ENCODE measurements around the gene PFN3. TPM values are rescaled to one million over a fixed set of nuclear protein-coding genes. Genes with fewer than 3 reads are reported as not detected.

Gene PFN3
- total RNA-seq, 1 experiment from 2014 or later, result not detected

DNA sequence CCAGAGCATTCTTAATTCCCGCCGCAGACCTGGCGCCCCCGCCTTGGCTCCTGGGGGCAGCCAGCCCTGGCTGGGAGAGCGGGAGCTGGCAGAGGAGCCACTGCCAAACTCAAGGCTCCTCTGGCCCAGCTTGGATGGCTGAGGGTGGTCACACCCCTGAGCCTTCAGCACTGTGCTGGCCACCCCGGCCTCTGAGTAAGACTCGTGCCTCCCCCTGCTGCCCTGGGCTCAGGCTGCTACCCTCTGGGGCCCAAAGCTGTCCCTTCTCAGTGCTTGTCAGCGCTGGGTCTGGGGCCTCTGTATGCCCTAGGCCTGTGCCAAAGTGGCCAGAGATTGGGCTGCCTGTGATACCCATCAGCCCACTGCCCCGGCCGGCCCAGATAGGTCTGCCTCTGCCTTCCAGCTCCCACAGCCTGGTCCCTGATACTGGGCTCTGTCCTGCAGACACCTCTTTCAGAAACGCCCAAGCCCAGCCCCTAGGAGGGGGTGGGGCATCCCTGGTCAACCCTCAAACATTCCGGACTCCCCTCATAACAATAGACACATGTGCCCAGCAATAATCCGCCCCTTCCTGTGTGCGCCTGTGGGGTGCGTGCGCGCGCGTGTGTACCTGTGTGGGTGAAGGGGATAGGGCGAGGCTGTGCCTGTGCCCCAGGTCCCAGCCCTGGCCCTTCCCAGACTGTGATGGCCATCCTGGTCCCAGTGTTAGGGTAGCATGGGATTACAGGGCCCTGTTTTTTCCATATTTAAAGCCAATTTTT is 41.8 kb upstream of the PFN3 start:
- H3K27ac ChIP-seq, result no peak overlapping the region
- peaks cover 27% of the 10 kb centered on the region for H3K36me3 ChIP-seq
- H3K4me1 ChIP-seq, result 0 out of 2 replicates have a peak, but pooled peaks cover 2% of the 10 kb centered on the region
- H3K27me3 ChIP-seq, result no peaks in the 10 kb centered on the region
- H3K9me3 ChIP-seq (replicated peaks), result no peaks in the 10 kb centered on the region
- H3K4me3 ChIP-seq, result no peak overlapping the region
- DNase-seq, result no peak

DNA sequence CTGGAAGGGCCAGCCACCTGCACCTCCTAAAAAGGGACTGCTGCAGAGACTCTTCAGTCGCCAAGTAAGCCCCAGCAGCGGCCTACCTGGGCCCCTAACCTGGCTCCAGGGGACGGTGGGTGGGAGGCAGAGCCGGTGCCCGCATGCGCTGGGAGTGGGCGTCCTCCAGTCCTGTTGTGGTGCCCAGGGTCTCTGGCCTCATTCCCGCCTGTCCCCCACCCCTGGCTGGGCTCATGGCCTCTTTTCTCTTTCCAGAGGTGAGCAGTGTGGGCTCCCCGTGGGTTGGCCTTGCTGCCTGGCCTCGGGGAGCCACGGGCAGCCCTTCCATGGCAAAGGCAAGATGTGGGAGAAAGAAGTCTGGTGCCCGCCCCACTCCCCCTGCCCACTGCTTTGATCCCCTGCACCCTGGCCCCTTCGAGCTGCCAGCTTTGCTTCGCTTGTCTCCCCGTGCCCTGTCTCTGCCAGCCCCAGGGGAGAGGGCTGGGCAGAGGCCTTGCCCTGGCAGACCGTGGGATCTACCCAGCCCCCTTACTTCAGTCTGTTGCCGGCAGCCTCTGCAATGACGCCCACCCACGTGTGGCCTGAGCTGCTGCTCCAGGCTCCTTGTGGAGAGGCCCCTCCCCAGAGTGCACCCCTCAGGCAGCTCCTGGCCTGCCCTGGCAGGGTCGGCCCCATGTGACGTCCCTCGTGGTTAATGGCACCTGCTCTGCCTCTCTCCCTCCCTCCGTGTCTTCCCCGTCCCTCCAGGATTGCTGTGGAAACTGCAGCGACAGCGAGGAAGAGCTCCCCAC is 40.7 kb upstream of the PFN3 start:
- H3K27ac ChIP-seq, result no peak overlapping the region
- H3K4me3 ChIP-seq, result no peak overlapping the region
- H3K9me3 ChIP-seq (replicated peaks), result no peaks in the 10 kb centered on the region
- DNase-seq, result no peak
- H3K36me3 ChIP-seq, result peaks cover 36% of the 10 kb centered on the region
- H3K4me1 ChIP-seq, result 0 out of 2 replicates have a peak, but pooled peaks cover 2% of the 10 kb centered on the region
- no peaks in the 10 kb centered on the region for H3K27me3 ChIP-seq

DNA sequence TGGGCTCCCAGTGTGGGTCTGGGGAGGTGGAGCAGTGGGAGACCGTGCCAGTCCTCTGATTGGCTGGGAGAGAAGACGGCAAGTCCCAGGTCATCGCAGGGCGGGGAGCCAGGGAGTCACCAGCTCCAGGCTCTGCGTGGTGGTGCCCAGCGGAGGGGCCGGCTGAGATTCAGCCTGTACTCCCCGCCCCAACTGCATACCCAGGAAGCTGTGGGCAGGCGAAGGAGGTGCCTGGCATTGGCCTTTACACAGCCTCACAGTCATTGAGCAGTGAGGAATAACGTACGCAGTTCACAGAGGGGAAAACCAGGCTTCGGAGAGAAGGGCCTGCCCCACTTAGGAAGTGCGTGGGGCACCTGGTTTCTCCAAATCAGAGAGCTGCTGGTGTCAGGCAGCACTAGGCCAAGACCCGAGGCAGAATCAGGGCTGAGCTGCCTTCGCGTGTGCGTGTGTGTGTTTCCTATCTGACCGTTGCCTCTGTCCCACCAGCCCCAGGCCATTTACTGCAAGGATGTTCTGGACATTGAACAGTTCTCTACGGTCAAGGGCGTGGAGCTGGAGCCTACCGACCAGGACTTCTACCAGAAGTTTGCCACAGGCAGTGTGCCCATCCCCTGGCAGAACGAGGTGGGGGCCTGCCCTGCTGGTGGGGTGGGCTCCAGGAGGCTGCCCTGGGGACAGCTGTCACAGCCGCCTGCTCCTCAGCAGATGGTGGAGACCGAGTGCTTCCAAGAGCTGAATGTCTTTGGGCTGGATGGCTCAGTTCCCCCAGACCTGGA is 39.9 kb upstream of the PFN3 start:
- H3K27me3 ChIP-seq, result no peaks in the 10 kb centered on the region
- H3K36me3 ChIP-seq, result peaks cover 42% of the 10 kb centered on the region
- H3K9me3 ChIP-seq (replicated peaks), result no peaks in the 10 kb centered on the region
- DNase-seq, result no peak
- H3K27ac ChIP-seq, result no peak overlapping the region
- no peaks in the 10 kb centered on the region for H3K4me1 ChIP-seq
- H3K4me3 ChIP-seq, result no peak overlapping the region

DNA sequence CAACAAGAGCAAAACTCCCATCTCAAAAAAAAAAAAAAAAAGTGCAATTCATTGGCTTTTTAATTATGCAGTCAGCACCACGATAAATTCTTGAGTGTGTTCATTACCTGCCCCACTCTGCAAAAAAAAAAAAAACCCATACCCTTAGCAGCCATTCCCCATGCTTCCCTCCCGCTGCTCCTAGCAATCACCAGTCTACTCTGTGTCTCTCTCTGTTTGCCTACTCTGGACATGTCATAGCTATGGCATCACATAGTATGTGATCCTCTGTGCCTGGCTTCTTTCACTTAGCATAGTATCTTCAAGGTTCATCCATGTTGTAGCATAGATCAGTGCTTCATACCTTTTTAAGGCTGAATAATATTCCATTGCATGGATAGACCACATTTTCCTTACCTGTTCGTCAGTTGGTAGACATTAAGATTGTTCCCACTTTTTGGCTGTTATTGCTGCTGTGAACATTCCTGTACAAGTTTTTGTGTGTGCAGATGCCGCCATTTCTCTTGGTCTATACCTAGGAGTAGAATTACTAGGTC is 39.1 kb upstream of the PFN3 start:
- H3K36me3 ChIP-seq, result peaks cover 45% of the 10 kb centered on the region
- H3K4me3 ChIP-seq, result no peak overlapping the region
- H3K27ac ChIP-seq, result no peak overlapping the region
- no peaks in the 10 kb centered on the region for H3K27me3 ChIP-seq
- DNase-seq, result no peak
- no peaks in the 10 kb centered on the region for H3K4me1 ChIP-seq
- no peaks in the 10 kb centered on the region for H3K9me3 ChIP-seq (replicated peaks)

DNA sequence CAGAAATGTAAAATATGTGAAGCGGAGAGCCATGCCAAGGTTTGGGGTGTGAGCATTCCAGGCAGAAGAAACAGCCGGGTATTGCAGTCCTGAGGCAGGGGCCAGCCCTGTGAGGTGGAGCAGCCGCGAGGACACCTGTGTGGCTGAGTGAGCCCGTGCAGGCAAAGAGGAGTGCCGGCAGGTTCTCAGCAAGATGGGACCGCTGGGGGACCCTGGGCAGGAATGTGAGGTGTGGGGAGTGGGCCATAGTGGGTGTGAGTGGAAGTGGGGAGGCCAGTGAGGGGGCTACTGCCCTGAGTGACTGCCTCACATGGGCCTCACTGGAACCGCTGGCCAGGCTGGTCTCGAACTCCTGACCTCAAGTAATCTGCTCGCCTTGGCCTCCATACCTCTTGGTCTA is 38.0 kb upstream of the PFN3 start:
- no peaks in the 10 kb centered on the region for H3K27me3 ChIP-seq
- no peak overlapping the region for H3K27ac ChIP-seq
- no peak overlapping the region for H3K4me3 ChIP-seq
- no peak for DNase-seq
- H3K36me3 ChIP-seq, result peaks cover 44% of the 10 kb centered on the region
- H3K9me3 ChIP-seq (replicated peaks), result no peaks in the 10 kb centered on the region
- no peaks in the 10 kb centered on the region for H3K4me1 ChIP-seq

DNA sequence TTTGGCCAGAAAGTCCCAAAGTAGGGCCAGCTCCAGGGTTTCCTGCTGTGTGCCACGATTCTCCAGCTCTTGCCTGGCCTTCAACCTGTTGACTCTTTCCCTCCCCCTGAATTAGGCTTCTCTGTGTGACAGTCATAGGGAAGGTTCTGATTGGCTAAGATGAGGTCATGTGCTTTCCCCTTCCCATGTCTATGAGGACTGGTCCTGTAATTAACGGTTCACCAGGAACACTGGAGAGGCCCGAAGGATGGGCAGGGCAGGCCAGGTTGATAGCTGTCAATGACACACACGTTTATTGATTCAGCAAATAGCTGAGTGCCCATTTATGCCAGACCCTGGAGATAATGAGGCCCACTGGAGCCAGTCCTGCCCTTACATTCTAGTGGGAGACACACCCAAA is 37.2 kb upstream of the PFN3 start:
- no peaks in the 10 kb centered on the region for H3K4me1 ChIP-seq
- no peak overlapping the region for H3K27ac ChIP-seq
- H3K4me3 ChIP-seq, result no peak overlapping the region
- DNase-seq, result no peak
- H3K27me3 ChIP-seq, result no peaks in the 10 kb centered on the region
- peaks cover 53% of the 10 kb centered on the region for H3K36me3 ChIP-seq
- H3K9me3 ChIP-seq (replicated peaks), result no peaks in the 10 kb centered on the region

DNA sequence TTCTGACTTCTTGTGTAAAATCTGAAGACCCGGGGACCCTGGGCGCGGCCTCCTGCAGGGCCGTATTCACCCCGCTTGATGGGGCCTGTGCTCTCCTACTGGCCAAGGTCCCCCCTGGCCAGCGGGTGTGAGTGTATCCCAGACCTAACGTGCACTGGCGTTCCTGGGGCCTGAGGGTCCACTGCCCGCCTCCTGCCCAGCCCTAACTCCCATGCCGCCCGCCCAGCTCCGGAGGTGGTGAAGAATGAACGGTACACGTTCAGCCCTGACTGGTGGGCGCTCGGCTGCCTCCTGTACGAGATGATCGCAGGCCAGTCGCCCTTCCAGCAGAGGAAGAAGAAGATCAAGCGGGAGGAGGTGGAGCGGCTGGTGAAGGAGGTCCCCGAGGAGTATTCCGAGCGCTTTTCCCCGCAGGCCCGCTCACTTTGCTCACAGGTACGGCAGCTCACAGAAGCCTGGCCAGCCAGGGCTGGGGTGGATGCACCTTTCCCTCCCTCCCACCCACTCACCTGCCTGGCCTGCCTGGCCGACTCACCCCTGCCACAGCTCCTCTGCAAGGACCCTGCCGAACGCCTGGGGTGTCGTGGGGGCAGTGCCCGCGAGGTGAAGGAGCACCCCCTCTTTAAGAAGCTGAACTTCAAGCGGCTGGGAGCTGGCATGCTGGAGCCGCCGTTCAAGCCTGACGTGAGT is 35.5 kb upstream of the PFN3 start:
- Histone ChIP-seq H3K36me3 (peaks cover 58% of the 10 kb centered on the region), H3K27me3 (no peaks in the 10 kb centered on the region), H3K9me3 (replicated peaks) (no peaks in the 10 kb centered on the region), H3K4me3 (no peak overlapping the region), H3K27ac (no peak overlapping the region), H3K4me1 (no peaks in the 10 kb centered on the region)
- DNase-seq, result no peak

DNA sequence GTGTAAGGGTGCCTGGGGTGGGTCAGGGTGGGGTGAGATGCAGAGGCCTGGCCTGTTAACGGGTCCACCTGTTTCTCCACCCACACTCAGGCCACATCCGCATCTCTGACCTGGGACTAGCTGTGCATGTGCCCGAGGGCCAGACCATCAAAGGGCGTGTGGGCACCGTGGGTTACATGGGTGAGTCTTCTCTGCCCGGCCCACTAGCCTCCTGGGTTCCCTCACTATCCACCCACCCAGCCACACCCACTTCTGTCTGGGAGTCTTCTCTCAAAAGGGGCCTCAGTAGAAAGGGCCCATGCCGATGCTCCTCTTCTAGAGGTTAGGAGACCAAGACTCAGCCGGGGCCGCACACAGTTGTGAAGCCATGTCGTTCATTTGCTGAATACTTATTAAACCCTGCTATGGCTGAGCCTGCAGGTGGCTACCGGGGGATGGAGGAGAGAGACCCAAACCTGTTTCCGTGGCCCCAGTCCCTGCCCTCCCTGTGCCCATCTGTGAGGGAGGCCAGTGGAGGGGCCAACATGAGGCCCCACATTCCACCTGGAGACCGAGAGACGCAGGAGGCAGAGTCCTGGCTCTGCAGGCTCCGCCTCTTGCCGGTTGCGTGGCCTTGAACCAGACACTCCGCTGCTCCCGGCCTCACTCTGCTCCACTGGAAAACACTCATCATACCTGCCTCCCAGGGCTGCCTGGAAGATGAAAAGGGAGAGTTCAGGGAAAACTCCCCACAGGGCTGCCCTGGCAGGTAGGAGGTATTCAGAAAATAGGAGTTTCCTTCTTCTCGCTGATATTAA is 34.7 kb upstream of the PFN3 start:
- no peak overlapping the region for H3K27ac ChIP-seq
- DNase-seq, result no peak
- peaks cover 62% of the 10 kb centered on the region for H3K36me3 ChIP-seq
- H3K27me3 ChIP-seq, result no peaks in the 10 kb centered on the region
- H3K4me3 ChIP-seq, result no peak overlapping the region
- H3K9me3 ChIP-seq (replicated peaks), result no peaks in the 10 kb centered on the region
- H3K4me1 ChIP-seq, result peaks cover 4% of the 10 kb centered on the region

DNA sequence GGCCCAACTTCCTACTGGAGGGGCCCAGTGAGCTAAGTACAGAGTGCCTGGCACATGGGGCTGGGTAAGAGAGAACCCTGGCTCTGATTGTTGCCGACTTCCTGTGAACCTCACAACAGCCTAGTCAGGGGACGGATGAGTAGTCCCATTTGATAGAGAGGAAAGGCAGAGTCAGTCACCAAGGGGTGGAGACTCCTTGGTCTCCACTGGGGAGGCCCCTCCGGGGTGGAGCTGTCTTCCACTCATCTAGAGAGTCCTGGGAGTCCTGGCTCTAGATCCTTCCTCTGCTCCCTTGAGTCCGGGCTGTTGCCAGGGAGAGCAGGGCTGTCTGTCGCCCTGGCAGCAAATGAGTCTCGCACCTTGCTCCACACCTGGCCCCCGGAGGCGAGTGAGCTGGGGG is 34.0 kb upstream of the PFN3 start:
- peaks cover 10% of the 10 kb centered on the region for H3K4me1 ChIP-seq
- DNase-seq, result no peak
- no peak overlapping the region for H3K27ac ChIP-seq
- no peaks in the 10 kb centered on the region for H3K9me3 ChIP-seq (replicated peaks)
- H3K4me3 ChIP-seq, result no peak overlapping the region
- H3K36me3 ChIP-seq, result peaks cover 59% of the 10 kb centered on the region
- no peaks in the 10 kb centered on the region for H3K27me3 ChIP-seq

DNA sequence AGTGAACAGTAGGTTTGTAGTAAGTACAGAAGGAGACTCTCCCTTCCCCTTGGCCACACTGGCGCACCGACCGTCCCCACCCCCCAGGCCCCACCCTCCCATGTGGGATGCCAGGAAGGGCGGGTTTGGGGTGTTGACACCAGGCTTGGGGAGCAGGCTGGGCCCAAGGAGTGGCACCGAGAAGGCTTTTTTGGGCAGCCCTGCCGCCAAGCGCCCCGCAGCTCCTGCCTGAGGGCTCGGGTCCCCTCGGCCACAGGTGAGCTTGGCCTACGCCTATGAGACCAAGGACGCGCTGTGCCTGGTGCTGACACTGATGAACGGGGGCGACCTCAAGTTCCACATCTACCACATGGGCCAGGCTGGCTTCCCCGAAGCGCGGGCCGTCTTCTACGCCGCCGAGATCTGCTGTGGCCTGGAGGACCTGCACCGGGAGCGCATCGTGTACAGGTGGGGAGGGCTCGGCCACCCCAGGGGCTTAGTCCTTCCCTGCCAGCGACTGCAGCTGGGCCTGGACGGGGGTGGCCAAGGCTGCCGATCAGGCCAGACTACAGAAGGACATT is 33.3 kb upstream of the PFN3 start:
- Histone ChIP-seq H3K4me1 (peaks cover 14% of the 10 kb centered on the region), H3K27ac (no peak overlapping the region), H3K36me3 (peaks cover 55% of the 10 kb centered on the region), H3K4me3 (no peak overlapping the region), H3K9me3 (replicated peaks) (no peaks in the 10 kb centered on the region), H3K27me3 (no peaks in the 10 kb centered on the region)
- no peak for DNase-seq

DNA sequence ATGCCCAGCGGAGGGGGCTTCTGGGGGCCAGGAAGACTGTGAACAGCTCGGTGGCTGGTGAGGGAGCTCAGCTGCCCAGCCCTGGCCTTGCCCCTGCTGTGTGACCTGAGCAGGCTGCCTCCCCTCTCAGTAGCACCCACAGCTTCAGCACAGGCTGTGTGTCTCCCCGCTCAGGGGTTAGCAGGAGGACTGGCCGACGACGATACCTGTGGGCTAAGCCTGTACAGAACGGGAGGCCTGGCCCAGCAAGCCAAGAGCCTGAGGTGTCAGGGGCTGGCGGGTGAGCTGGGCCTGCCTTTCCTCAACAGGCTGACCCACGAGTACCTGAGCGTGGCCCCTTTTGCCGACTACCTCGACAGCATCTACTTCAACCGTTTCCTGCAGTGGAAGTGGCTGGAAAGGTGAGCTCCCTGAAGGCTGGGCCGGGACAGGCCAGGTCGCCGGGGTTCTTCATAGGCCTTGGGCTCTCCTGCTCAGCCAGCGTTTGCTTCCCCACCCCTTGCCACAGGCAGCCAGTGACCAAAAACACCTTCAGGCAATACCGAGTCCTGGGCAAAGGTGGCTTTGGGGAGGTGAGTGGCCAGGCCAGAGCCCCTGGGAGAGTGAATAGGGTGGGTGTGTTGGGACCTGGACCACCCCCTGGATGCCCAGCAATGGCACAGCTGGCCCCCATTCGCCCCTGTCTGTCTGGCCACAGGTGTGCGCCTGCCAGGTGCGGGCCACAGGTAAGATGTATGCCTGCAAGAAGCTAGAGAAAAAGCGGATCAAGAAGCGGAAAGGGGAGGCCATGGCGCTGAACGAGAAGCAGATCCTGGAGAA is 32.6 kb upstream of the PFN3 start:
- no peak for DNase-seq
- H3K27ac ChIP-seq, result no peak overlapping the region
- no peaks in the 10 kb centered on the region for H3K27me3 ChIP-seq
- peaks cover 52% of the 10 kb centered on the region for H3K36me3 ChIP-seq
- no peak overlapping the region for H3K4me3 ChIP-seq
- no peaks in the 10 kb centered on the region for H3K9me3 ChIP-seq (replicated peaks)
- H3K4me1 ChIP-seq, result peaks cover 14% of the 10 kb centered on the region

DNA sequence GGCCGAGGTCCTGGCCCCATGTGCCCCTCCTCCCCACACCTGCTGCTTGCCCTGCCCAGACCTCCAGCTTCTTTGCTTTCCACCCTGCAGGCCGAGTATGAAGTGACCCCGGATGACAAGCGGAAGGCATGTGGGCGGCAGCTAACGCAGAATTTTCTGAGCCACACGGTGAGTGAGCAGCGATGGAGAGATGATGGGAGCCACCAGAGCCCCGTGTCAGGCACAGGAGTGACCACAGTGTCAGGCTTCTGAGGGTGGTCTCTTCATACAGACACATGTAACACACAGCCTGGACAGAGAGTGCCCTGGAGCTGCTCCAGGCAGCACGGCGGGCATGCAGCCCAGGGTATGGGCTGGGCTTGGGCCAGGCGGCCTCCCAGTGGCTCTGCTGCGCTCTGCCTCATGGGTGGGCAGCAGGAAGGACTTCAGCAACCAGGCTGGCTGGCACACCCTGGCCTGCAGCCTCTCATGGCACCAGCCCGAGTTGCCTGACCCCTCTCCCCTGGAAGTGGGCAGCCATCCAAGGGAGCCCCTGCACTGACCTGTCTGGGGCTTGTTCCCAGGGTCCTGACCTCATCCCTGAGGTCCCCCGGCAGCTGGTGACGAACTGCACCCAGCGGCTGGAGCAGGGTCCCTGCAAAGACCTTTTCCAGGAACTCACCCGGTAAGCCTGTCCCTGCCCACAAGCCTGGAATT is 31.8 kb upstream of the PFN3 start:
- H3K27me3 ChIP-seq, result no peaks in the 10 kb centered on the region
- peaks cover 47% of the 10 kb centered on the region for H3K36me3 ChIP-seq
- H3K27ac ChIP-seq, result no peak overlapping the region
- no peaks in the 10 kb centered on the region for H3K9me3 ChIP-seq (replicated peaks)
- peaks cover 20% of the 10 kb centered on the region for H3K4me1 ChIP-seq
- DNase-seq, result no peak
- no peak overlapping the region for H3K4me3 ChIP-seq

Measured in SJCRH30 (cell line).